ENCODE results near the gene LYSMD1. TPM values are rescaled to one million over a fixed set of nuclear protein-coding genes. Genes with fewer than 3 reads are reported as not detected.

The LYSMD1 gene
- total and polyA plus RNA-seq, 2 donors (not counting 1 experiment from before 2014, with no cell fraction given): 4.6 to 9.7 TPM

DNA sequence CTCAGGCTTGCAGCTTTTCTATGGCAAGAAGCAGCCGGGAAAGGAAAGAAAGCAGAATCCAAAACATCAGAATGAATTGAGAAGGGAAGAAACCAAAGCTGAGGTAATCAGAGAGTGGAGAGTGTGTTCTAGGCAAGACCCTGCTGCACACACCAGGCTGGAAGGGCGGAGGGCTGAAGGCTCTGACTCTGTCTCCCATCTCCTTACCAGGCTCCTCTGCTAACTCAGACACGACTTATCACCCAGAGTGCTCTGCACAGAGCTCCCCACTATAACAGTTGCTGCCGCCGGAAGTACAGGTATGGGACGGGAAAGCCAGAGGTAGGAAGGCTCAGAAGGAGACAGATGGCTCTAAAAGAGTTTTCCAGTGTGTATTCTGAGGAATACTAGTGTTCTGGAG, 1.4 kb upstream of the LYSMD1 start:
- H3K4me2 ChIP-seq (ENCODE audit: extremely low read depth, insufficient read depth, low read length): peak overlapping the region; percentile 89
- no peaks in the 10 kb centered on the region for H4K20me1 ChIP-seq (ENCODE audit: control insufficient read depth, extremely low read depth, insufficient read depth, low read length)
- H3K4me1 ChIP-seq (ENCODE audit: control insufficient read depth, extremely low read depth, insufficient read depth, low read length): peaks cover 6% of the 10 kb centered on the region
- no peak overlapping the region for H2AFZ ChIP-seq (ENCODE audit: low read length)
- H3K4me3 ChIP-seq (replicated peaks in 1 of 4; ENCODE audit: control extremely low read depth in 1 of 4, insufficient read depth in 1 of 4, low read depth in 3 of 4, low read length in 4 of 4): peak overlapping the region; percentile 67 to 81 (median 79)
- H3K36me3 ChIP-seq (ENCODE audit: control insufficient read depth, insufficient read depth, low read length): peaks cover 13% of the 10 kb centered on the region
- H3K9me3 ChIP-seq (ENCODE audit: control insufficient read depth, insufficient read depth, low read depth, low read length): no peaks in the 10 kb centered on the region
- H3K79me2 ChIP-seq (ENCODE audit: control insufficient read depth, insufficient read depth, low read length): peaks cover 11% of the 10 kb centered on the region
- TF ChIP-seq EZH2 (IDR thresholded peaks at IDR 0.05; ENCODE audit: low read length, missing control alignments): no peak
- TF ChIP-seq, protein P1, sequence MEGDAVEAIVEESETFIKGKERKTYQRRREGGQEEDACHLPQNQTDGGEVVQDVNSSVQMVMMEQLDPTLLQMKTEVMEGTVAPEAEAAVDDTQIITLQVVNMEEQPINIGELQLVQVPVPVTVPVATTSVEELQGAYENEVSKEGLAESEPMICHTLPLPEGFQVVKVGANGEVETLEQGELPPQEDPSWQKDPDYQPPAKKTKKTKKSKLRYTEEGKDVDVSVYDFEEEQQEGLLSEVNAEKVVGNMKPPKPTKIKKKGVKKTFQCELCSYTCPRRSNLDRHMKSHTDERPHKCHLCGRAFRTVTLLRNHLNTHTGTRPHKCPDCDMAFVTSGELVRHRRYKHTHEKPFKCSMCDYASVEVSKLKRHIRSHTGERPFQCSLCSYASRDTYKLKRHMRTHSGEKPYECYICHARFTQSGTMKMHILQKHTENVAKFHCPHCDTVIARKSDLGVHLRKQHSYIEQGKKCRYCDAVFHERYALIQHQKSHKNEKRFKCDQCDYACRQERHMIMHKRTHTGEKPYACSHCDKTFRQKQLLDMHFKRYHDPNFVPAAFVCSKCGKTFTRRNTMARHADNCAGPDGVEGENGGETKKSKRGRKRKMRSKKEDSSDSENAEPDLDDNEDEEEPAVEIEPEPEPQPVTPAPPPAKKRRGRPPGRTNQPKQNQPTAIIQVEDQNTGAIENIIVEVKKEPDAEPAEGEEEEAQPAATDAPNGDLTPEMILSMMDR (conservative IDR thresholded peaks at IDR 0.05 in 1 of 2, IDR thresholded peaks at IDR 0.05 in 1 of 2; ENCODE audit: low read depth in 1 of 2, low read length in 2 of 2): no peak
- H3K9ac ChIP-seq (ENCODE audit: insufficient read depth, low read length): peak overlapping the region; percentile 63
- no peak for DNase-seq (ENCODE audit: low read depth in 2 of 2)
- no peaks in the 10 kb centered on the region for H3K27me3 ChIP-seq (ENCODE audit: control insufficient read depth, insufficient read depth, low read length)
- peak overlapping the region; percentile 84 for H3K27ac ChIP-seq (ENCODE audit: insufficient read depth, low read length)

DNA sequence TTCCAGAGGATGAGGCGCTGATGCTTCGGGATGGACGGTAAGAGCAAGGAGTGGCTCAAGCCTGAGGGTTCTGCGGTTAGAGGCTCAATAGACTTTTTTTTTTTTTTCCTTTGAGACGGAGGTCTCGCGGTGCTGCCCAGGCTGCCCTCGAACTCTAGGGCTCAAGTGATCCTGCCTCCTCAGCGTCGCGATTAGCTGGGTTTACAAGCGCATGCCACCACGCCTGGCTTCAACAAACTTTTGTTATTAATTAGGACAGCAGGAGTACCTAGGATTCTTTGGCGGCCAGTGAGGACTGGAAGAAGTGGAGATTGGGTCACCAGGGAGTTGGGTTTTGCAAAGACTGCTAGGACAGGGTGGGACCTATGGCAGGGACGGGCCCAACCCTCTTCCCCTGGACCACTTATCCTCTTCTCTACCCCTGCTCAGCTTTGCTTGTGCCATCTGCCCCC, 829 bp upstream of the LYSMD1 start:
- Histone ChIP-seq H3K9ac (ENCODE audit: insufficient read depth, low read length) (peak overlapping the region; percentile 63), H3K4me1 (ENCODE audit: control insufficient read depth, extremely low read depth, insufficient read depth, low read length) (peaks cover 6% of the 10 kb centered on the region), H2AFZ (ENCODE audit: low read length) (no peak overlapping the region), H3K4me2 (ENCODE audit: extremely low read depth, insufficient read depth, low read length) (peak overlapping the region; percentile 89), H3K27ac (ENCODE audit: insufficient read depth, low read length) (peak overlapping the region; percentile 84), H3K79me2 (ENCODE audit: control insufficient read depth, insufficient read depth, low read length) (peaks cover 11% of the 10 kb centered on the region), H3K27me3 (ENCODE audit: control insufficient read depth, insufficient read depth, low read length) (no peaks in the 10 kb centered on the region), H3K4me3 (replicated peaks in 1 of 4; ENCODE audit: control extremely low read depth in 1 of 4, insufficient read depth in 1 of 4, low read depth in 3 of 4, low read length in 4 of 4) (peak overlapping the region; percentile 67 to 81 (median 79)), H3K9me3 (ENCODE audit: control insufficient read depth, insufficient read depth, low read depth, low read length) (no peaks in the 10 kb centered on the region), H3K36me3 (ENCODE audit: control insufficient read depth, insufficient read depth, low read length) (peaks cover 13% of the 10 kb centered on the region), H4K20me1 (ENCODE audit: control insufficient read depth, extremely low read depth, insufficient read depth, low read length) (no peaks in the 10 kb centered on the region)
- peak; percentile 63 to 83 for DNase-seq (ENCODE audit: low read depth in 2 of 2)
- TF ChIP-seq EZH2 (IDR thresholded peaks at IDR 0.05; ENCODE audit: low read length, missing control alignments): no peak
- TF ChIP-seq, protein P1 (conservative IDR thresholded peaks at IDR 0.05 in 1 of 2, IDR thresholded peaks at IDR 0.05 in 1 of 2; ENCODE audit: low read depth in 1 of 2, low read length in 2 of 2): no peak

DNA sequence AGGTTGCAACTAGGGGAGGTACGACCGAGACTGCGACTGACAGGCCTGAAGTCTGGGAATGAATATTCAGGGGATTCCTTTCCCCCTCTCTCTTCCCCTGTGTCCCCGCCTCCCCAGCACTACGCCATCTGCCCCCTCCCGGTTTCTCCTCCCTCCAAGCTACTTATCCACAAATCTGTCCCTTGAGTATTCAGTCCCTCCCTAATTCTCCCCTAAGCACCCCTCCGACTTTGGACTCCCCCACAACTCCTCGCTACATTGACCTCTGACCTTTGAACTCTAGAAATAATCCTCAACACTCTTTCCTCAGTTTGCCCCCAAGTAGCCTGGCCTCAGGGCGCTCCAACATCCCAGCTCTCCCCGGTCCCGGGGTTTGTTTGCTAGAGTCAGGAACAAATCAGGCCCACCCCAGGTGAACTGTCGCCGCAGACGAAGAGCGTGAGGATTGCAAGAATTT, 393 bp downstream of the LYSMD1 start:
- TF ChIP-seq EZH2 (IDR thresholded peaks at IDR 0.05; ENCODE audit: low read length, missing control alignments): no peak
- TF ChIP-seq, protein P1 (conservative IDR thresholded peaks at IDR 0.05 in 1 of 2, IDR thresholded peaks at IDR 0.05 in 1 of 2; ENCODE audit: low read depth in 1 of 2, low read length in 2 of 2): no peak
- Histone ChIP-seq H3K79me2 (ENCODE audit: control insufficient read depth, insufficient read depth, low read length) (peaks cover 11% of the 10 kb centered on the region), H3K27me3 (ENCODE audit: control insufficient read depth, insufficient read depth, low read length) (no peaks in the 10 kb centered on the region), H3K36me3 (ENCODE audit: control insufficient read depth, insufficient read depth, low read length) (peaks cover 14% of the 10 kb centered on the region), H3K4me1 (ENCODE audit: control insufficient read depth, extremely low read depth, insufficient read depth, low read length) (peaks cover 6% of the 10 kb centered on the region), H3K4me3 (replicated peaks in 1 of 4; ENCODE audit: control extremely low read depth in 1 of 4, insufficient read depth in 1 of 4, low read depth in 3 of 4, low read length in 4 of 4) (peak overlapping the region; percentile 67 to 94 (median 80)), H2AFZ (ENCODE audit: low read length) (peak overlapping the region; percentile 98), H3K27ac (ENCODE audit: insufficient read depth, low read length) (peak overlapping the region; percentile 62), H3K9ac (ENCODE audit: insufficient read depth, low read length) (peak overlapping the region; percentile 52), H3K9me3 (ENCODE audit: control insufficient read depth, insufficient read depth, low read depth, low read length) (no peaks in the 10 kb centered on the region), H4K20me1 (ENCODE audit: control insufficient read depth, extremely low read depth, insufficient read depth, low read length) (no peaks in the 10 kb centered on the region), H3K4me2 (ENCODE audit: extremely low read depth, insufficient read depth, low read length) (peak overlapping the region; percentile 97)
- peak; percentile 63 to 64 for DNase-seq (ENCODE audit: low read depth in 2 of 2)

Measured in fibroblast of lung (primary cell).